Subcutaneous adipose tissue (tissue), 4 donors: ENCODE results near the gene SCN8A. TPM values are rescaled to one million over a fixed set of nuclear protein-coding genes. Genes with fewer than 3 reads are reported as not detected.

Experiments
- total RNA-seq, 4 donors: library from RNA; depleted of rRNA; stranded (reverse); fragments of >200 nt; gene quantifications; one replicate each; pipeline ENCODE4 v1.1.0, GENCODE V29; 2016
- TF ChIP-seq, protein P1 (sequence below): fragments of 450-650 bp; IDR thresholded peaks from one replicate; pipeline ENCODE4 v1.5.1; 2016; ENCODE audit warnings: low read depth, mild to moderate bottlenecking, control low read depth, antibody characterized with exemption, moderate library complexity

The SCN8A gene
- total RNA-seq, 4 donors from 2014 or later: 0.19 to 1.2 (median 0.68) TPM

DNA sequence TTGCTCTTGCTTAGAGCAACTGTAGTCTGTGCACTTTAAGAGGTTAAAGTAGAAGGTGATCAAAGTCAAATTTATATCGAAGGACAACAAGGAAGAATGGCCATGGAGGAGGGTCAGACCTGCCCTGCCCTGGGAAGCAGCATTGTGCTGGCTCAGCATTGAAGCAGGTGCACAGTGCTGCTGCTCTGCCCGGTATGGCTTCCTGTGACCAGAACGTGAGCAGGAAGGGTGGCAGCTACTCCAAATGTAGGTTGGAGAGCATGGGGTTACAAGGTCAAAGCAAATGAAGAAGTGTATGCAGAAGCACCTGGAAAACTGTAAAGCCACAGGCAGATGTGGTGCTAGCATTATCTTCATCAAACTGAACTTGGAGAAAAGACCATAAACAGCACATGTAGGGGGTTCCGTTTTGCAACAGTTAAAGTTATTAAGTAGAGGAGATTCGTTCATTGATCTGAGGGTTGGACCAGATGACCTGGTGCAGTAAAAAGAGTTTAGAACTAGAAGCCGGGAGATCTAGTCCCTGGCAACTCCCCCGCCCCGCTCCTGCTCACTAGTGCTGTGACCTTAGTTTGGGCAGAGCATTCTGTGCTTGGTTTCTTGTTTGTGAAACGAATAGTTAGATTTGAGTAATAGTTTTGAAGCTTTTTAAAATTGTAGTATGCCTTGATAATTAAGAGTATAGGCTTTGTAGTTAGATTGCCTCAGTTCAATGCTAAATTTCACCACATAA is 84.2 kb downstream of the SCN8A start:
- TF ChIP-seq, protein P1, sequence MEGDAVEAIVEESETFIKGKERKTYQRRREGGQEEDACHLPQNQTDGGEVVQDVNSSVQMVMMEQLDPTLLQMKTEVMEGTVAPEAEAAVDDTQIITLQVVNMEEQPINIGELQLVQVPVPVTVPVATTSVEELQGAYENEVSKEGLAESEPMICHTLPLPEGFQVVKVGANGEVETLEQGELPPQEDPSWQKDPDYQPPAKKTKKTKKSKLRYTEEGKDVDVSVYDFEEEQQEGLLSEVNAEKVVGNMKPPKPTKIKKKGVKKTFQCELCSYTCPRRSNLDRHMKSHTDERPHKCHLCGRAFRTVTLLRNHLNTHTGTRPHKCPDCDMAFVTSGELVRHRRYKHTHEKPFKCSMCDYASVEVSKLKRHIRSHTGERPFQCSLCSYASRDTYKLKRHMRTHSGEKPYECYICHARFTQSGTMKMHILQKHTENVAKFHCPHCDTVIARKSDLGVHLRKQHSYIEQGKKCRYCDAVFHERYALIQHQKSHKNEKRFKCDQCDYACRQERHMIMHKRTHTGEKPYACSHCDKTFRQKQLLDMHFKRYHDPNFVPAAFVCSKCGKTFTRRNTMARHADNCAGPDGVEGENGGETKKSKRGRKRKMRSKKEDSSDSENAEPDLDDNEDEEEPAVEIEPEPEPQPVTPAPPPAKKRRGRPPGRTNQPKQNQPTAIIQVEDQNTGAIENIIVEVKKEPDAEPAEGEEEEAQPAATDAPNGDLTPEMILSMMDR: no peak

DNA sequence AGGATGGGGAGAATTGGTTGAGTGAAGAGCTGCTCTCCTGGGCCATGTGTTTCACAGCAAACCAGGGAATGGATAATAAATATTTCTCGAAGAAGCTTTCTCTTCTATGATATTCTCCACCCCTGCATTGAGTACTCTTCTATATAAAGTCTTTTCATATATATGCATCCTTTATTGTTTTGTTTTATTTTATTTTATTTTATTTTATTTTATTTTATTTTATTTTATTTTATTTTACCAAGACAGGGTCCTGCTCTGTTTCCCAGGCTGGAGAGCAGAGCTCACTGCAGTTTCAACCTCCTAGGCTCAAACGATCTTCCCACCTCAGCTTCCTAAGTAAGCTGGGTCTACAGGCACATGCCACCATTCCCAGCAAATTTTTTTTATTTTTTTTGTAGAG is 85.8 kb downstream of the SCN8A start:
- TF ChIP-seq, protein P1: no peak

DNA sequence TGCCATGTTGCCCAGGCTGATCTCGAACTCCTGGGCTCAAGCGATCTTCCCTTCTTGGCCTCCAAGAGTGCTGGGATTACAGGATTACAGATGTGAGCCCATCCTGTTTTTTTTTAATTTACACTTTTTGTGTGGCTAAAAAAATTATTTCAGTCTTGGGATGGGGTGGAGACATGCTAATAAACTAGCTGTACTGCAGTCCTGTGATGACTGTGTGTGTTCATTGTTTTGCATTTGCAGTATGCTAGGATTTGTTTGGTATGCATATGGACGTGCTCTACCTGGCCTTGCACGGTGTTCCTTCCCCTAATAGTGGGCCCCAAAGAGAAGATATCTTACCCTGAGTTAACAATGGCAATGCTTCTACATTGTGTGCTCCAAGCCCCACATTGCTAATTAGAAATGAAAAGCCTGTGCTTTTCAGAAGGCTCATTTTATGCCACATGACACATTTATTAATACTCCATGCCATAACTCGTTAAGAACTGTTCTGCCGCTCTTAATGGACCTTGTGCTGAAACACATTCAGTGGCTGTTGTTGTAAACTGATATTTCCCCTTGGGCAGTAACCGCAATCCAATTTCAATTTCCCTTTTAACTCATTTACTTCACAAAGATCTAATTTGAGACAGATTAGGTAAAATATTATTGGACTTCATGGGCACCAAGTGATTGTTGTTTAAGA is 86.4 kb downstream of the SCN8A start:
- TF ChIP-seq, protein P1: no peak

DNA sequence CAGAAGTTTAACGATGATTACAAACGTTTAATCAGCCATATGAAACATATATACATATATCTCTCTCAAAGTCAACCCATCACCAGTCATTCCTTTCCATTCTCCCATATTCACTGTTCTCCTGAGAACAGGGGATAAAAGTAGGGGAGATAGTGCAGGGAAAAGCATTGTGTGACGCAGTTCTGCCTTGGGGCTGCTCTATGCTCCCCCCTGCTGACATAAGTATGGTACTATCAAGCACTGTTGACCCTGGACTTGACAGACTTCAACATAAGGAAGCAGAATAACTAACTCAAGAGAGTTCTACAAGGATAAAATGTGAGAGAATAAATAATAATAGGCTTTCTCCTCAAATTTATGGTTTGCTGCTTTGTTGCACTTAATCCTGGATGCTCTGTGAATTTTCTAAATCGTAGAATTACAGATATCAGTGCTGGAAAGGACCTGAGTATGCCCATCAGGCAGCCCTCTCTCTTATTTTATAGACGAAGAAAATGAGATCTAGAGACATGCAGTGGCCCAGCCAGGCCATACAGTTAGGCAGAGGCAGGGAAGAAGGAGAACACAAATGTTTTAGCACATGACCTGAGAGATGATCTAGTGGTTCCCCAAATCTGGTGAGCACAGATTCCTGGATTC is 87.2 kb downstream of the SCN8A start:
- TF ChIP-seq, protein P1: no peak

DNA sequence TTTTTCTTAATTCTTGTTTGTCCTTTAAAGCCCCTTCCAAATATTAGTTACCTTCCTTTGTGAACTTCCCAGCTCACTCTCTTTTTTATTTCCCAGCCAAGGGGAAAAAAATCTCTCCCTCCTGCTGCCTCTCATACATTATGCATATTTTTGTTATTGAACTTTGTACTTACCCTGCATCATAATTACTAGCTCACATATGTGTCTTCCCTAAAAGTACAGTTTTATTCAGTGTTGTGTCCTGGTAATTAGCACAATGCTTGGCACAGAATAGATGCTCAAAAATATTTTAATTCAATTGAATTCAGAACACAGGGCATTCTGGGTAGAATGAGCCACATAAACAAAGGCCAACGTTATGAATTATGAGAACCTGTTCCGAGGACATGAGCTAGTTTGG is 91.9 kb downstream of the SCN8A start:
- TF ChIP-seq, protein P1: no peak

DNA sequence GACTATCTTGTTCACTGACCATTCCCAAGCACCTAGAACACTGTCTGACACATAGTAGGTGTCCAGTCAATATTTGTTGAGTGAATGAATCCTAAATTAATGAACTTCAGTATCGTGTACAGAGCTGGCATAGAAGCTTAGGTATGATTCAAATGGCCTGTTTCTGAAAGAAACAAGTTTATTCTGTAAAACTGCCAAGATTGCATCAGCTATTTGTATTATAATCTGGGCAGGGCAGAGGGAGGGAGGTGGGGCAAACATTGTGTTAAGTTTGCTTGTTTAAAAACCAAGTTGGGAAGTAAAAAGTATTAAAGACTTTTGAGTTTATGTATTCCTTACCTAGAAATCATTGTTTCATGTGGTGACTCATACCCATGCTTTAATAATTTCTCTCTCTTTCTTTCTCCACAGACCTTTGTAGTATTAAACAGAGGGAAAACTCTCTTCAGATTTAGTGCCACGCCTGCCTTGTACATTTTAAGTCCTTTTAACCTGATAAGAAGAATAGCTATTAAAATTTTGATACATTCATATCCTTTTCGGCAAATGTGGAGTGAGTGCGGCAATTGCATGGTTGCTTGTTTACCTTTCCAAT is 92.8 kb downstream of the SCN8A start:
- TF ChIP-seq, protein P1: no peak

DNA sequence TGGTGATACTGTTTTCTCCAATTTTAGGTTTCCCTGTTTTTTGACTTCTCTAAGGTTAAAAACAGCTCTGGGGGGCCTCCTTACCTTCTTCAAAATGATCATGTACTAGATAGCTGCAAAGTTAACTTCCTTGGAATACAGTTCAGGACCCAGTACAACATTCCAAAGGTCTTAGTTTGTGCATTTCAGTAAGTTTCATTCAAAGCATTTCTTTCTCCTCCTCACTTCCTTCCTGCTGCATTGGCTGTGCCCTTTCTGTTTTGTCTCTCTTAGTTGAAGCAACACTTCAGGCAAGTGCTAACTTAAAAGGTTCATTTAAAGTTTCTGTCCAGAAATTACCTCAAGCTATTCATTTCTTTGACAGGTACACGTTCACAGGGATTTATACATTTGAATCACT is 95.7 kb downstream of the SCN8A start:
- TF ChIP-seq, protein P1: no peak
